HUES48 (cell line): ENCODE data around the gene GNG11.
"Not testable (repeated sequence)": the region's sequence is repeated elsewhere in the genome, so short reads cannot be mapped to it uniquely, and the experiment has no call there.

ENCODE experiments used
- H3K27ac ChIP-seq: one replicate; pipeline ENCODE4 v1.7.0; 2013; ENCODE audit warnings: low read depth, low read length, inconsistent platforms
- H3K27me3 ChIP-seq: 2 replicates; pipeline ENCODE4 v1.6.1; 2013; ENCODE audit warnings: mild to moderate bottlenecking, low read length; ENCODE audit not compliant: control insufficient read depth, insufficient read depth
- H3K36me3 ChIP-seq: 2 replicates; pipeline ENCODE4 v1.6.1; 2013; ENCODE audit warnings: low read length; ENCODE audit not compliant: control insufficient read depth, insufficient read depth
- H3K4me1 ChIP-seq: 2 replicates; pipeline ENCODE4 v1.6.1; 2013; ENCODE audit warnings: mild to moderate bottlenecking, low read length; ENCODE audit not compliant: control insufficient read depth, insufficient read depth
- H3K4me3 ChIP-seq: 2 replicates; pipeline ENCODE4 v1.5.1; 2013; ENCODE audit warnings: mild to moderate bottlenecking, low read depth, low read length
- H3K9ac ChIP-seq: 2 replicates; pipeline ENCODE4 v1.6.1; 2013; ENCODE audit warnings: mild to moderate bottlenecking, low read depth, low read length, moderate library complexity
- H3K9me3 ChIP-seq: 2 replicates; pipeline ENCODE4 v1.6.1; 2013; ENCODE audit warnings: low read length; ENCODE audit not compliant: control insufficient read depth, insufficient read depth

The GNG11 gene

GRCh38 chr7:93890464-93891068 lies 31.0 kb upstream of the GNG11 start, which contains the start of gene TFPI2:
Gene TFPI2, minus strand, starts transcription at chr7:93890753. Its CDS starts 75 bp downstream, at chr7:93890678.
- Histone ChIP-seq H3K27me3 (peaks cover 23% of the 10 kb centered on the region), H3K4me1 (0 out of 2 replicates have a peak, but pooled peaks cover 3% of the 10 kb centered on the region), H3K9me3 (no peaks in the 10 kb centered on the region), H3K9ac (peak within 1 kb of the TSS; percentile 28; the same call in 1 of the 2 replicates), H3K4me3 (peak within 1 kb of the TSS; percentile 68), H3K27ac (no peak within 1 kb of the TSS), H3K36me3 (no peaks in the 10 kb centered on the region)

- H3K4me3 ChIP-seq: no peak overlapping the region
- peaks cover 16% of the 10 kb centered on the region for H3K27me3 ChIP-seq
- no peak overlapping the region for H3K9ac ChIP-seq
- no peaks in the 10 kb centered on the region for H3K36me3 ChIP-seq
- H3K9me3 ChIP-seq: no peaks in the 10 kb centered on the region
- no peaks in the 10 kb centered on the region for H3K4me1 ChIP-seq
- H3K27ac ChIP-seq: no peak overlapping the region
Measured at GRCh38 chr7:93894426-93894825, 27.1 kb upstream of the GNG11 start.

GRCh38 chr7:93894966-93895640 lies 26.4 kb upstream of the GNG11 start:
- Histone ChIP-seq H3K4me1 (no peaks in the 10 kb centered on the region), H3K4me3 (no peak overlapping the region), H3K9ac (no peak overlapping the region), H3K9me3 (no peaks in the 10 kb centered on the region), H3K27ac (no peak overlapping the region), H3K36me3 (no peaks in the 10 kb centered on the region), H3K27me3 (peaks cover 9% of the 10 kb centered on the region; the same call in 1 of the 2 replicates)

GRCh38 chr7:93895859-93896600 lies 25.5 kb upstream of the GNG11 start:
- H3K4me3 ChIP-seq: no peak overlapping the region
- H3K9ac ChIP-seq: no peak overlapping the region
- no peaks in the 10 kb centered on the region for H3K36me3 ChIP-seq
- H3K4me1 ChIP-seq: no peaks in the 10 kb centered on the region
- H3K27me3 ChIP-seq: peaks cover 2% of the 10 kb centered on the region; the same call in 1 of the 2 replicates
- no peaks in the 10 kb centered on the region for H3K9me3 ChIP-seq
- H3K27ac ChIP-seq: no peak overlapping the region

GRCh38 chr7:93897680-93898079 lies 23.9 kb upstream of the GNG11 start:
- Histone ChIP-seq H3K4me3 (no peak overlapping the region), H3K27me3 (no peaks in the 10 kb centered on the region), H3K9ac (no peak overlapping the region), H3K4me1 (no peaks in the 10 kb centered on the region), H3K27ac (no peak overlapping the region), H3K9me3 (no peaks in the 10 kb centered on the region), H3K36me3 (no peaks in the 10 kb centered on the region)

GRCh38 chr7:93902777-93903423 lies 18.6 kb upstream of the GNG11 start:
- H3K27ac ChIP-seq: no peak overlapping the region

GRCh38 chr7:93906267-93906666 lies 15.3 kb upstream of the GNG11 start, which contains the start of gene GNGT1:
Gene GNGT1, plus strand, starts transcription at chr7:93906567. Its CDS starts 180 bp downstream, at chr7:93906747.
- Histone ChIP-seq H3K4me1 (0 out of 2 replicates have a peak, but pooled peaks cover 4% of the 10 kb centered on the region), H3K27me3 (no peaks in the 10 kb centered on the region), H3K36me3 (no peaks in the 10 kb centered on the region), H3K27ac (no peak within 1 kb of the TSS), H3K9me3 (no peaks in the 10 kb centered on the region), H3K9ac (no peak within 1 kb of the TSS), H3K4me3 (no peak within 1 kb of the TSS)

More at GRCh38 chr7:93902777-93903423, 18.6 kb upstream of the GNG11 start:
- Histone ChIP-seq H3K9me3 (no peaks in the 10 kb centered on the region), H3K27me3 (no peaks in the 10 kb centered on the region), H3K4me3 (no peak overlapping the region), H3K4me1 (0 out of 2 replicates have a peak, but pooled peaks cover 4% of the 10 kb centered on the region), H3K36me3 (no peaks in the 10 kb centered on the region), H3K9ac (no peak overlapping the region)

- Histone ChIP-seq H3K4me1 (no peaks in the 10 kb centered on the region), H3K36me3 (no peaks in the 10 kb centered on the region), H3K9ac (no peak overlapping the region), H3K9me3 (no peaks in the 10 kb centered on the region), H3K27me3 (no peaks in the 10 kb centered on the region), H3K27ac (no peak overlapping the region), H3K4me3 (no peak overlapping the region)
Measured at GRCh38 chr7:93910076-93910994, 11.2 kb upstream of the GNG11 start.

- not testable (repeated sequence) for H3K9ac ChIP-seq, H3K27me3 ChIP-seq, H3K4me3 ChIP-seq, H3K9me3 ChIP-seq, H3K27ac ChIP-seq, H3K36me3 ChIP-seq, H3K4me1 ChIP-seq
Measured at GRCh38 chr7:93911242-93911641, 10.3 kb upstream of the GNG11 start.

GRCh38 chr7:93911661-93912060 lies 9.9 kb upstream of the GNG11 start:
- H3K27ac ChIP-seq, H3K9me3 ChIP-seq, H3K4me1 ChIP-seq, H3K36me3 ChIP-seq, H3K4me3 ChIP-seq, H3K9ac ChIP-seq, H3K27me3 ChIP-seq: not testable (repeated sequence)
